ENCODE measurements around the gene MYBPC3. TPM values are rescaled to one million over a fixed set of nuclear protein-coding genes. Genes with fewer than 3 reads are reported as not detected.

The MYBPC3 gene
- total RNA-seq, 4 donors from 2014 or later = 0.06 to 0.17 TPM; not detected in 2

DNA sequence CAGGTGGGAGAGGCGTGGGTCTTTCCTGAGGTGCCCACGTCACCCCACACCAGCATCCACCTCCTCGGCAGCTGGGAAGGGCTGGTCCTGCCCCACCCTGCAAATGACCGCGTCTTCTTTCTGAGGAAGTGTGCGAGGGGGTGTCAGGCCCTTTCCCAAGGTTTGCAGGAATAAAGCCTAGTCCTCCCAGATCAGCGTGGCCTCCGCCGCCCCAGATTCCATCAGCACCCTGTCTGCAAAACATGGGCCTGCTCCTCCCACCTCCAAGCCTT, 41.5 kb upstream of the MYBPC3 start:
- Histone ChIP-seq H3K36me3 (no peaks in the 10 kb centered on the region), H3K9me3 (no peaks in the 10 kb centered on the region), H3K4me3 (peak overlapping the region in 1 of 4 donors; percentile 14), H3K27me3 (no peaks in the 10 kb centered on the region), H3K27ac (replicated peaks in 1 of 4) (peak overlapping the region; percentile 63 to 81 (median 78)), H3K4me1 (peaks cover 6 to 27% (median 16%) of the 10 kb centered on the region in 4 donors)
- no peak for DNase-seq (ENCODE audit: extremely low spot score)
- TF ChIP-seq EP300 (IDR thresholded peaks at IDR 0.05) = no peak
- TF ChIP-seq POLR2A (IDR thresholded peaks at IDR 0.05; ENCODE audit: low read depth) = no peak
- TF ChIP-seq, protein P1, sequence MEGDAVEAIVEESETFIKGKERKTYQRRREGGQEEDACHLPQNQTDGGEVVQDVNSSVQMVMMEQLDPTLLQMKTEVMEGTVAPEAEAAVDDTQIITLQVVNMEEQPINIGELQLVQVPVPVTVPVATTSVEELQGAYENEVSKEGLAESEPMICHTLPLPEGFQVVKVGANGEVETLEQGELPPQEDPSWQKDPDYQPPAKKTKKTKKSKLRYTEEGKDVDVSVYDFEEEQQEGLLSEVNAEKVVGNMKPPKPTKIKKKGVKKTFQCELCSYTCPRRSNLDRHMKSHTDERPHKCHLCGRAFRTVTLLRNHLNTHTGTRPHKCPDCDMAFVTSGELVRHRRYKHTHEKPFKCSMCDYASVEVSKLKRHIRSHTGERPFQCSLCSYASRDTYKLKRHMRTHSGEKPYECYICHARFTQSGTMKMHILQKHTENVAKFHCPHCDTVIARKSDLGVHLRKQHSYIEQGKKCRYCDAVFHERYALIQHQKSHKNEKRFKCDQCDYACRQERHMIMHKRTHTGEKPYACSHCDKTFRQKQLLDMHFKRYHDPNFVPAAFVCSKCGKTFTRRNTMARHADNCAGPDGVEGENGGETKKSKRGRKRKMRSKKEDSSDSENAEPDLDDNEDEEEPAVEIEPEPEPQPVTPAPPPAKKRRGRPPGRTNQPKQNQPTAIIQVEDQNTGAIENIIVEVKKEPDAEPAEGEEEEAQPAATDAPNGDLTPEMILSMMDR (IDR thresholded peaks at IDR 0.05) = no peak
- intact Hi-C loops (cut with DNase I) = no loop called here
- WGBS = 71% methylated on average over 9 of the region's 9 CpGs

GRCh38 chr11:47393163-47394049, 40.9 kb upstream of the MYBPC3 start:
- WGBS = 70% methylated on average over 13 of the region's 20 CpGs
- Histone ChIP-seq H3K4me1 (peaks cover 6 to 27% (median 16%) of the 10 kb centered on the region in 4 donors), H3K27me3 (no peaks in the 10 kb centered on the region), H3K4me3 (no peak overlapping the region), H3K27ac (replicated peaks in 1 of 4) (peak overlapping the region; percentile 63 to 81 (median 78)), H3K36me3 (no peaks in the 10 kb centered on the region), H3K9me3 (no peaks in the 10 kb centered on the region)
- no peak for DNase-seq (ENCODE audit: extremely low spot score)
- intact Hi-C loops (cut with DNase I) = no loop called here
- no peak for TF ChIP-seq EP300 (IDR thresholded peaks at IDR 0.05)
- TF ChIP-seq POLR2AphosphoS5 (IDR thresholded peaks at IDR 0.05) = no peak
- TF ChIP-seq, protein P1 (IDR thresholded peaks at IDR 0.05) = no peak
- TF ChIP-seq POLR2A (IDR thresholded peaks at IDR 0.05; ENCODE audit: low read depth) = no peak

DNA sequence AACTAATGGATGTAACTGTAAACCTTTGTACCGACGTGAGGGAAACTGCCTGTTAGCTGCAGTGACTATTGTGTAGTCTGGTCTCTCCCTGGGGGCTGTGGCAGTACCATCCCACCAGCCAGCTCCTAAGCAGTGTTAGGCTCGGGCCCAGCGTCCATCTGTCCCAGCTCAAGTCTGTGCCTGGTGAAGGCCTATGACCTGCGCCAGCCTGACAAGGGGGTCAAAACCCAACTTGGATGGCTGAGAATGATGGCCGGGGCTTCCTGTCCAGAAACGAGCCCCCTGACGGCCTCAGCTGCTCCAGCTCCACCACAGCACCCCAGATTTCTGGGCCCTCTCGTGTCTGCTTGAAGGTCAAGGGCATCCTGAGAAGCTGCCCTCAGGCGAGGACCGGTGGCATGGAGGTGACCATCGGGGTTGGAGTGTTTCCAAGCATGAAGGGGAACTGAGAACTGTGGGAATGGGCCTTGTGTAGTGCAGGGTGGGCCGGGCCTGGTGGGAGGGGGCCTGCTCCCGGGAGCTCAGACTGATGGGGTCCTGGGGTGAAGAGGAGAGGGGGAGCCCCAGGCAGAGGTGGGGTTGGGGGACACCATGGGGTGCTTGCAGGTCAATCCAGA, 40.2 kb upstream of the MYBPC3 start:
- intact Hi-C loops (cut with DNase I) = no loop called here
- DNase-seq (ENCODE audit: extremely low spot score) = no peak

GRCh38 chr11:47391711-47392432, 39.4 kb upstream of the MYBPC3 start:
- peak overlapping the region in 3 of 4 donors; percentile 32 to 81 (median 34) for H3K27ac ChIP-seq (replicated peaks in 1 of 4)
- DNase-seq (ENCODE audit: extremely low spot score) = no peak
- no peaks in the 10 kb centered on the region for H3K36me3 ChIP-seq
- H3K9me3 ChIP-seq = no peaks in the 10 kb centered on the region
- TF ChIP-seq POLR2A (IDR thresholded peaks at IDR 0.05; ENCODE audit: low read depth) (no peak), POLR2AphosphoS5 (IDR thresholded peaks at IDR 0.05) (no peak), EP300 (IDR thresholded peaks at IDR 0.05) (no peak)
- TF ChIP-seq, protein P1 (IDR thresholded peaks at IDR 0.05) = no peak
- H3K4me3 ChIP-seq = no peak overlapping the region
- WGBS = 90% methylated on average over 16 of the region's 16 CpGs
- intact Hi-C loops (cut with DNase I) = no loop called here
- peaks cover 6 to 27% (median 16%) of the 10 kb centered on the region in 4 donors for H3K4me1 ChIP-seq
- no peaks in the 10 kb centered on the region for H3K27me3 ChIP-seq

More for the DNA sequence above, 40.2 kb upstream of the MYBPC3 start:
- Histone ChIP-seq H3K4me1 (peaks cover 6 to 27% (median 16%) of the 10 kb centered on the region in 4 donors), H3K36me3 (no peaks in the 10 kb centered on the region), H3K27ac (replicated peaks in 1 of 4) (peak overlapping the region in 3 of 4 donors; percentile 75 to 81 (median 81)), H3K9me3 (no peaks in the 10 kb centered on the region), H3K4me3 (no peak overlapping the region), H3K27me3 (no peaks in the 10 kb centered on the region)
- 78% methylated on average over 14 of the region's 14 CpGs for WGBS
- TF ChIP-seq, protein P1 (IDR thresholded peaks at IDR 0.05) = no peak
- no peak for TF ChIP-seq EP300 (IDR thresholded peaks at IDR 0.05)
- no peak for TF ChIP-seq POLR2AphosphoS5 (IDR thresholded peaks at IDR 0.05)
- TF ChIP-seq POLR2A (IDR thresholded peaks at IDR 0.05; ENCODE audit: low read depth) = no peak
